GM21619 (cell line): ENCODE data around the gene LYST.
A peak's percentile ranks its signal among the peaks of the same experiment; 100 is the strongest.
"Not testable (repeated sequence)": the region's sequence is repeated elsewhere in the genome, so short reads cannot be mapped to it uniquely, and the experiment has no call there.

ENCODE experiments used
- ATAC-seq: cut with Tn5 transposase; IDR thresholded peaks from one replicate; pipeline ENCODE4 v1.9.1; 2021; ENCODE audit not compliant: unreplicated experiment

The LYST gene

GRCh38 chr1:235639226-235640205, 227.2 kb downstream of the LYST start:
- ATAC-seq: no peak

- ATAC-seq: not testable (repeated sequence)
These were observed 228.1 kb downstream of the LYST start for GRCh38 chr1:235638612-235639011.

DNA sequence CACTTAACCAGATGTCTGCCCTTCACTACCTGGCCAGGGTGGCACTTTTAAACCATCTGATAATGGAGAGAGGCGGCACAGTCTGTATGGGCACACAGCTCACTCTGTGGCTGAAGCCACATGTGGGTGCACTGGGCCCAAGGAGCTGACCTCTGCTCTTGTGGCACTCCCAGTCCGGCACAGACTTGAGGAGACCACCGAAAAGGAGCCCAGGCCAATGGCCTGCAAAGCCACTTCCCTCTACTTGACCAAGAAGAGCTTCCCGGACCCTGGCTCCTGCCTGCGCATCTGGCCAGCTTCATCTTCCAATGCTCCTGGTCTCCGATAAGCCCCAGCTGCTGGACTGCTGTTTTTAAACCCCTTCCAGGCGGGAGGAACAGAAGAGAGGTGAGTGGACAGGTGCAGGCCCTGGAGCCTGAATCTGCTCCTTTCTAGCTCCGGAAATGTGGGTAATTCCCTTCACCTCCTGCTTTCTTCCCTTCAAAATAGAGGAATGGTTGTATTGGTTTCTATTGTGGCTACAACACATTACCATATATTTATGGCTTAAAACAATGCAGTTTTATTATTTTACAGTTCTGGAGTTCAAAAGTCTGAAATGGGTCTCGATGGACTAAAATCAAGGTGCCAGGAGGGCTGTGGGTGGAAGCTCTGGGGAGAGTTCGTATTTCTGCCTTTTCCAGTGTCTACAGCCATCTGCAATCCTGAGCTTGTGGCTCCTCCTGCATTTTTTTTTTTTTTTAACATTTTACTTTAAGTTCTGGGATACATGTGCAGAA, 228.8 kb downstream of the LYST start:
- no peak for ATAC-seq

DNA sequence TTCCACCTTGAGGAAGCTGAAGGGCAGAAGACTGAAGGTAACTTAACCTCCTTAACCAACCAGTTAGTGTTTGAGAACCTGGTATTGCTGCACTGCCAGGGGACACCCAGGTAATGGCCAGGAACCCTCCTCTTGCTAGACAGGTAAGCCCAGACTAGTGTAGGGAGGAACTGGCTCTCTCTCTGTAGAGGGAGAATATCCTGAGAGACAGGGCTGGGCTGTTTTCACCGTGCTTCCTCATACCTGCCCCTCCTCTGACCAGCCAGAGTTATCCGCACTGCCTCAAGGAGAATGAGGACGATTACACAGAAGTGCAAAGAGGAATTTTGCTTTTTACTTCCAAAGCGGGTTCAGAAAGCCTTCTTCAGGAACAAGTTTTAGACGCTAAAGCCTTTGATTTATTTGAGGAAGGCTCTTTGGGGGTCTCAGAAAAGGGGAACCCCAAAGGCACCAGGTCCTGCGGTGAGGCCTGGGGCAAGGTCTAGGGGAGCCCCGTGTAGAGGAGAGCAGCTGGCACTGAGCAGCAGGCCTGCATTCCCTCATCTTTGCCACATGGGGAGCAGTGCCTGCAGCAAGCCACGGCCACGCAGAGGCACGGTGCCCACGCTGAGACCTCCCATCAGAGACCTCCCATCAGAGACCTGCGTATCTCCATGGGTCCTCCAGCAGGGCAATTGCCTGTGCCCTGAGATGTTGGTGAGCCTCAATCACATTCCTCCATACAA, 230.6 kb downstream of the LYST start:
- ATAC-seq: no peak

GRCh38 chr1:235632506-235633401, 234.0 kb downstream of the LYST start:
- ATAC-seq: peak; percentile 86

- ATAC-seq: no peak
These were observed 234.9 kb downstream of the LYST start for GRCh38 chr1:235631816-235632215.

- no peak for ATAC-seq
These were observed 238.2 kb downstream of the LYST start for GRCh38 chr1:235628316-235629005.

GRCh38 chr1:235625831-235626230, 240.9 kb downstream of the LYST start:
- no peak for ATAC-seq

GRCh38 chr1:235625340-235625739, 241.4 kb downstream of the LYST start:
- ATAC-seq: no peak

DNA sequence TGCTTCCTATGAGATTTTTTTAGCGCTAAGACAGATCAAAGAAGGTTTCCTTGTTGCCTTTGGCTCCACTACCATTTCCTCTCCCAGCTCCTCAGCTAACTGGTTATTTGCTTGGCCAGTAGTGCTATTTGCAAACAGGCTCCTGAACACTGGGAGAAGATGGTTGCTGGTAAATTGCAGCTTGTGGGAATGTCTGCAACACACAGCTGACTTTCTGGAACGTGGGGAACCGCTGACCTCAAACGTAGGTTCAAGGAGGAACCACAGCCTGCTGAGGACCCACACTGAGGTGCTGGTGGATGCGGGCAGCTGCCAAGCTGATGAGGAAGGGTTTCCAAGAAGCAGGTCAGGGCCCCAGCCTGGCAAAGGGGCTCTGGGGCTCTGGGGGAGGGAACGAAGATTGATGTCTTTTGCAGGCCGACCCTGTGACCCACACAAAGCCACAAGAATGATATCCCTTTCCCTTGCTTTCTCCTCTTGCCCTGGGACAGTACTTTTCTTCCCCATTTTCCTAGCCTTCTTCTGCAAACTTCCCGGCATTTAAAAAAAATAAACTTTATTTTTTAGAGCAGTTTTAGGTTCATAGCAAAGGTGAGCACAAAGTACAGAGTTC, 241.9 kb downstream of the LYST start:
- ATAC-seq: no peak

DNA sequence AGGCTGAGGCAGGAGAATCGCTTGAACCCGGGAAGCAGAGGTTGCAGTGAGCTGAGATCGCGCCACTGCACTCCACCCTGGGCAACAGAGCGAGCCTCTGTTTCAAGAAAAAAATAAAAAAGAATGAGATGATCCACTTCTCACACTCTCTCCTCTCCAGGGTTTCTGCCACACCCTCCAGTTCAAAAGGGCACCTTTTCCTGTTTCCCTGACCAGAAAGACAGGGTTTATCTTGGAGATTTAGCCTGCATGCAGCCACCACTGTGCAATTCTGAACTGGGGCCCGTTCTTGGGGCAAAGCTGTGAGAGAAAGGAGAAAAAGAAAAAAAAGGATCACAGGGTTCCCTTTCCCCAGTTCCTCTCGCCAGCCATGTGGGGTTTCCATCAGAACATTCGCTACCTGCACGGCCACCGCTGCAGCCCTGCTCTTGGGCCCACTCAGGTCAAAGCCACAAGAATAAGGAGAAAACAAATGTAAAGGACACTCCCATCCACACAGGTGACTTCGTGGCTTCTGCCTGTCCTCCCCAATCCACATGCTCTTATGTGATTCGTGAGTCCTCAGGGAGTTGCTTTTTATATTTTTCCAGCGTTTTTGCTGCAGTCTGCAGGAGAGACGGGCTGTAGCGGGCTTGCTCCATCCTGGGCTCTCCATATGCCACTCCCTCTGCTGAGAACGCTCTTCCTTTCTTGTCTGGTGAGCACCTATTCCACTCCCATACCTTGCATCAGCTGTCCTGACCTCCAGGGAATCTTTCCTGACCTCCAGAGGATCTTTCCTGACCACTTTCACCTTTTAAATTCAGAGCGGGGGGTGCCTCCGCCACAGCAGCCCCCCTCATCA, 243.5 kb downstream of the LYST start:
- no peak for ATAC-seq

DNA sequence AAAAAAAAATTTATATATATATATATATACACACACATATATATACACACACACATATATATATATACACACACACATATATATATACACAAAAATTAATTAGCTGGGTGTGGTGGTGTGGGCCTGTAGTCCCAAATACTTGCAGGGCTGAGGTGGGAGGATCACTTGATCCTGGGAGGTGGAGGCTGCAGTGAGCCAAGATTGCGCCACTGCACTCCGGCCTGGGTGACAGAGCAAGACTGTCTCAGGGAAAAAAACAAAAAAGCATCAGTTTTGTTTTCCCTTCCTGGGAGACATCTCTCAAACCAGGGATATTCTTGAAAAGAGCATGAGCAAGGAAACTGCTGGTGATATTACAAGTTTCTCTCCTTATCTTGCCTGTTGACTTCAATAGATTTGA, 247.6 kb downstream of the LYST start:
- ATAC-seq: not testable (repeated sequence)

GRCh38 chr1:235617808-235618207, 248.9 kb downstream of the LYST start:
- ATAC-seq: no peak

- ATAC-seq: no peak
These were observed 249.6 kb downstream of the LYST start for GRCh38 chr1:235617140-235617539.

DNA sequence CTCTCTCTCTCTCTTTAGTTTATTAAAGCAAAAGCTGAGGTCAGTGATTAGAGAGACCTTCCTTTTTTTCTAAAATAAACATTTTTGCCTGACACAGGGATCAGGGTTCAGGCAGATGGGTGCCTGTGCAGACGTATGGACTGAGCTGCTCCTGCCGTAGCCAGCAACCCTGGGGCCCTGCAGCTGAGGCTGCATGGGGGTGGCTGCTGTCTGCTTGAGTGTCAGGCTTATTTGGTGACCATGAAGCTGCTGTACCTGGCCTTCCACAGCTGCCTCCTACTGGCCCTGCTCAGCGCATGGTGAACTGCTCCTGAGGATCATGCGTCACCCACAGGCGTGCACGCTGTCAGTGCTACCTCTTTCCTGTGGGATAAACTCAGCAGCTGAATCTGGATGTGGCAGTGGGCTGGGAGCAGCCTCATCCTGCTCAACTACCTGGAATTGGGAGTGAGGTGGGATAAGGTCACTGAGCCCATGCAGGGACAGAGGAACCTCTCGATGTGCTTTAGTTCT, 252.2 kb downstream of the LYST start:
- ATAC-seq: no peak

- ATAC-seq: no peak
These were observed 253.1 kb downstream of the LYST start for GRCh38 chr1:235613602-235614001.

DNA sequence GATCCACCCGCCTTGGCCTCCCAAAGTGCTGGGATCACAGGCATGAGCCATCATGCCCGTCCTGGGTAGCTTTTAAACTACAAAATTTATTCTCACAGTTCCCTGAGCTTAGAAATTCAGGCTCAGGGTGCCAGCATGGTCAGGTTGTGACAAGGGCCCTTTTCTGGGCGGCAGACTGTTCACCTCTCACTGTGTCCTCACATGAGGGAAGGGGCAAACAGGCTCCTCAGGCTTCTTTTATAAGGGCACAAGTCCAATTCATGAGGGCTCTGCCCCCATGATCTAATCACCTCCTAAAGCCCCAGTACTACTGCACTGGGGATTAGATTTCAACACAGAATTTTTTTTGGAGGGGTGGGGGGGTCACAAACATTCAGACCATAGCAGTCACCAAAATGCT, 253.9 kb downstream of the LYST start:
- ATAC-seq: no peak
